ENCODE results near the gene BACH2. TPM values are rescaled to one million over a fixed set of nuclear protein-coding genes. Genes with fewer than 3 reads are reported as not detected.
A peak's percentile ranks its signal among the peaks of the same experiment; 100 is the strongest.

Gene BACH2
- total and polyA plus RNA-seq, 2 experiments from 2014 or later: 5.4 to 5.6 TPM

DNA sequence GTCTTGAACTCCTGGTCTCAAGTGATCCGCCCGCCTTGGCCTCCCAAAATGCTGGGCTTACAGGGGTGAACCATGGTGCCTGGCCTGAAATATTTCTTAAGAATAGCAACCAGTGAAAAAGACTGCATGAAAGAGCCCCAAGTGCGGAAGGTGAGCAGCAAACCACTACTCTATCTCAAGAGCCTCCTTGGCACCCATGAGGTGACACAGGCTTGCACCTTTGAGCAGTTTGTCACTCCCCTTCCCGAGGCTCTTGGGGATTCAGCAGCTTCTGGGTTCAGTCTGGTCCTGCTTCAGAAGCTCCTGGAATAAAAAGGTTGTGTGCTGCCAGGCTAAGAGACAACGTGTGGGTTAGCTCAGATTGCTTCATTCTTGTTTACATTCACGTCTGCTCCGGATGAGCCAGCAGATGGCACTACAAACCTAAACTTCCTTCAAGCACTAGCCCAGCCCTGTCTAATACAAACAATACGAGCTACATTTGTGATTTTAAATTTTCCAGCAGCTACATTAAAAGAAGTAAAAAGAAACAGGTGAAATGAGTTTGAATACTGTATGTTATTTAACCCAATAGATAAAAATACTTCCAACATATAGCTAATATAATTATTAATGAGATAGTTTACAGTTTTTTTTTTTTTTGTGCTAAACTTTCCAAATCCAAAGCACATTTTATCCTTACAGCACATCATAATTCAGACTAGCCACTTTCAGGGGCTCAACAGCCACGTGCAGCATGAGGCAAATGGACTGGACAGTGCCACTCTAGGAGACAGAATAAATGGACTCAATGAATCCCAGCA, 356.2 kb downstream of the BACH2 start:
- H3K27ac ChIP-seq: no peak overlapping the region
- no peaks in the 10 kb centered on the region for H3K27me3 ChIP-seq
- TF ChIP-seq, protein P1, sequence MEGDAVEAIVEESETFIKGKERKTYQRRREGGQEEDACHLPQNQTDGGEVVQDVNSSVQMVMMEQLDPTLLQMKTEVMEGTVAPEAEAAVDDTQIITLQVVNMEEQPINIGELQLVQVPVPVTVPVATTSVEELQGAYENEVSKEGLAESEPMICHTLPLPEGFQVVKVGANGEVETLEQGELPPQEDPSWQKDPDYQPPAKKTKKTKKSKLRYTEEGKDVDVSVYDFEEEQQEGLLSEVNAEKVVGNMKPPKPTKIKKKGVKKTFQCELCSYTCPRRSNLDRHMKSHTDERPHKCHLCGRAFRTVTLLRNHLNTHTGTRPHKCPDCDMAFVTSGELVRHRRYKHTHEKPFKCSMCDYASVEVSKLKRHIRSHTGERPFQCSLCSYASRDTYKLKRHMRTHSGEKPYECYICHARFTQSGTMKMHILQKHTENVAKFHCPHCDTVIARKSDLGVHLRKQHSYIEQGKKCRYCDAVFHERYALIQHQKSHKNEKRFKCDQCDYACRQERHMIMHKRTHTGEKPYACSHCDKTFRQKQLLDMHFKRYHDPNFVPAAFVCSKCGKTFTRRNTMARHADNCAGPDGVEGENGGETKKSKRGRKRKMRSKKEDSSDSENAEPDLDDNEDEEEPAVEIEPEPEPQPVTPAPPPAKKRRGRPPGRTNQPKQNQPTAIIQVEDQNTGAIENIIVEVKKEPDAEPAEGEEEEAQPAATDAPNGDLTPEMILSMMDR (IDR thresholded peaks at IDR 0.05; ENCODE audit: low read depth, low read length): peak; percentile 79
- no peaks in the 10 kb centered on the region for H3K9me3 ChIP-seq (ENCODE audit: low read depth)
- peak; percentile 70 to 89 for DNase-seq (ENCODE audit: low read depth in 1 of 2, low spot score in 1 of 2)
- no peaks in the 10 kb centered on the region for H3K4me1 ChIP-seq (ENCODE audit: low read depth)
- H3K36me3 ChIP-seq: no peaks in the 10 kb centered on the region
- no peak overlapping the region for H3K4me3 ChIP-seq

GRCh38 chr6:89939144-89939543, 357.5 kb downstream of the BACH2 start:
- TF ChIP-seq, protein P1 (IDR thresholded peaks at IDR 0.05; ENCODE audit: low read depth, low read length): no peak
- H3K4me3 ChIP-seq: no peak overlapping the region
- no peaks in the 10 kb centered on the region for H3K9me3 ChIP-seq (ENCODE audit: low read depth)
- no peaks in the 10 kb centered on the region for H3K36me3 ChIP-seq
- no peaks in the 10 kb centered on the region for H3K27me3 ChIP-seq
- no peak for DNase-seq (ENCODE audit: low read depth in 1 of 2, low spot score in 1 of 2)
- H3K27ac ChIP-seq: no peak overlapping the region
- no peaks in the 10 kb centered on the region for H3K4me1 ChIP-seq (ENCODE audit: low read depth)

DNA sequence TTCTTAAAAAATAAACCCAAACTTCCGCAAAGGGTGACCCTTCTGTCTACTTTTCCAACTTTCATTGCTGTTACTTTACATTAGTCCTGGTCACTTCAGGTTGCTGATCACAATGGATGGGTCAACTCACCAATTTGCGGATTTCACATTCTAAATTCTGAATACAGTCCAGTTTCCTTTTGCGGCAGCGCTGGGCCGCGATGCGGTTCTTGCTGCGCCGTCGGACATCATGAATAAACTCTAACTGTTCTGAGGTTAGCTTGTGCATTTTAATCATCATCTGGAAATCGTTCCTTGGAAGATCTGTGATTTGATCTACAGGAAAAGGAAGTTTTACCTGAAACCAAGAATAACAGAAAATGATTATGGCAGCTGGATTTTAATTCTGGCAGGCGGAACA, 358.6 kb downstream of the BACH2 start:
- Histone ChIP-seq H3K27ac (no peak overlapping the region), H3K9me3 (ENCODE audit: low read depth) (no peaks in the 10 kb centered on the region), H3K27me3 (no peaks in the 10 kb centered on the region), H3K4me3 (no peak overlapping the region), H3K4me1 (ENCODE audit: low read depth) (no peaks in the 10 kb centered on the region), H3K36me3 (no peaks in the 10 kb centered on the region)
- DNase-seq (ENCODE audit: low read depth in 1 of 2, low spot score in 1 of 2): no peak
- TF ChIP-seq, protein P1 (IDR thresholded peaks at IDR 0.05; ENCODE audit: low read depth, low read length): no peak

GRCh38 chr6:89936177-89936576, 360.5 kb downstream of the BACH2 start:
- TF ChIP-seq, protein P1 (IDR thresholded peaks at IDR 0.05; ENCODE audit: low read depth, low read length): no peak

DNA sequence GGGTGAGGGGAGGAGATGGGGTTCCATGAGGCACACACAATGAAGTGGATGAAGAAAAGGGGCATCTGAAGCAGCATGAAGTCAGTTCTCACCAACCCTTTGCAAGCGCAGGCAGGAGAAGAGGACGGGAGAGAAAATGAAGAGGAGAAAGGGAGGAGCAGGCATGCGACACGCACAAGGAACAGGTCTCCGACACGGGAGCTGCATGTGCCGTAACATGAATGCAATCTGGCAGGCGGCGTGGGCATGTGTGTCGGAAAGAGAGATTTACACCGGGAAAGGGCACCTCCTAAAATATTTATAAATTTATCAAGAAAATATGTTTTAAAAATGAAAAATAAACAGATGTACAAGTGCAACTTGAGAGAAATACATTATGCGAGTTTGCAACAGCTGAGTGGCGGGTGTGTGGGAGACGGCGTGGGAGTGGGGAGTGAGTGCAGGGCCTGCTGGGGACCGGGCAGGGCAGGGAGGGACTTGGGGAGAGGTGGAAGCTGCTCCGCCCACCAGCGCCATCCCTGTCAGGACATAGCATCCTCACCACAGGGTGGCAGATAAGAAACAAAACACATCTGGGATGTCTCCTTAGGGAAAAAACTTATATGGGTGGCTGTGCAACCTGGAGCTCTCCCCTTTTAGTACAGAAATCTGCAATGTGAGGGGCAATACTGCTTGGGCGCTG, 361.8 kb downstream of the BACH2 start:
- Histone ChIP-seq H3K9me3 (ENCODE audit: low read depth) (no peaks in the 10 kb centered on the region), H3K36me3 (no peaks in the 10 kb centered on the region), H3K27me3 (no peaks in the 10 kb centered on the region), H3K4me3 (no peak overlapping the region), H3K27ac (no peak overlapping the region), H3K4me1 (ENCODE audit: low read depth) (no peaks in the 10 kb centered on the region)
- TF ChIP-seq, protein P1 (IDR thresholded peaks at IDR 0.05; ENCODE audit: low read depth, low read length): no peak
- no peak for DNase-seq (ENCODE audit: low read depth in 1 of 2, low spot score in 1 of 2)

More at GRCh38 chr6:89936177-89936576, 360.5 kb downstream of the BACH2 start:
- no peaks in the 10 kb centered on the region for H3K4me1 ChIP-seq (ENCODE audit: low read depth)
- no peak for DNase-seq (ENCODE audit: low read depth in 1 of 2, low spot score in 1 of 2)
- H3K4me3 ChIP-seq: no peak overlapping the region
- H3K9me3 ChIP-seq (ENCODE audit: low read depth): no peaks in the 10 kb centered on the region
- H3K27me3 ChIP-seq: no peaks in the 10 kb centered on the region
- H3K27ac ChIP-seq: no peak overlapping the region
- no peaks in the 10 kb centered on the region for H3K36me3 ChIP-seq
